ENCODE results near the gene FGF8.

The FGF8 gene

GRCh38 chr10:101782811-101783735 is 7.2 kb upstream of the FGF8 start, which contains the start of gene NPM3:
TSS of gene NPM3 (minus strand) at chr10:101783446. CDS start at chr10:101783390, 56 bp downstream.
- peak; percentile 67 to 88 (median 84) for DNase-seq
- peak within 1 kb of the TSS; percentile 46 to 76 for H3K27ac ChIP-seq (ENCODE audit: insufficient read depth in 1 of 2, low read depth in 1 of 2, low read length in 2 of 2, poor library complexity in 1 of 2, severe bottlenecking in 2 of 2)
- peaks cover 3 to 38% (median 28%) of the 10 kb centered on the region in 4 experiments for H3K36me3 ChIP-seq (ENCODE audit: control insufficient read depth in 4 of 4, insufficient read depth in 4 of 4, low read length in 3 of 4)
- no peaks in the 10 kb centered on the region for H3K9me3 ChIP-seq (ENCODE audit: control extremely low read depth in 1 of 5, control insufficient read depth in 4 of 5, insufficient read depth in 2 of 5, low read depth in 1 of 5, low read length in 4 of 5)
- POLR2A ChIA-PET, result interaction anchor here (0.5 to 0.9 kb wide), 2 partner anchors 15 to 111 kb away, joined by 3 to 5 read pairs; no protein-coding TSS in a partner anchor
- H3K4me1 ChIP-seq (ENCODE audit: control extremely low read depth in 1 of 4, control insufficient read depth in 4 of 4, insufficient read depth in 4 of 4, low read length in 3 of 4), result peaks cover 0 to 42% (median 41%) of the 10 kb centered on the region in 4 experiments
- CTCF ChIA-PET, result interaction anchor here (1.0 to 5.9 kb wide), 7 partner anchors 10 to 481 kb away, joined by 3 to 88 read pairs (median 5); partner anchors contain the start of gene OGA
- peaks cover 0 to 18% (median 12%) of the 10 kb centered on the region in 5 experiments for H3K27me3 ChIP-seq (replicated peaks in 2 of 5; ENCODE audit: control insufficient read depth in 4 of 5, insufficient read depth in 5 of 5, low read length in 4 of 5)
- WGBS (ENCODE audit: insufficient coverage), result under 1% methylated on average over 42 of the region's 57 CpGs
- peak within 1 kb of the TSS; percentile 66 to 93 (median 86) for H3K4me3 ChIP-seq (ENCODE audit: control insufficient read depth in 1 of 7, extremely low read depth in 1 of 7, insufficient read depth in 4 of 7, low read depth in 2 of 7, low read length in 6 of 7)

GRCh38 chr10:101781984-101782810 is 6.3 kb upstream of the FGF8 start:
- Histone ChIP-seq H3K9me3 (ENCODE audit: control extremely low read depth in 1 of 5, control insufficient read depth in 4 of 5, insufficient read depth in 2 of 5, low read depth in 1 of 5, low read length in 4 of 5) (no peaks in the 10 kb centered on the region), H3K4me1 (ENCODE audit: control extremely low read depth in 1 of 4, control insufficient read depth in 4 of 4, insufficient read depth in 4 of 4, low read length in 3 of 4) (peaks cover 0 to 42% (median 41%) of the 10 kb centered on the region in 4 experiments), H3K27ac (ENCODE audit: insufficient read depth in 1 of 2, low read depth in 1 of 2, low read length in 2 of 2, poor library complexity in 1 of 2, severe bottlenecking in 2 of 2) (peak overlapping the region in 1 of 2 experiments; percentile 76), H3K4me3 (ENCODE audit: control insufficient read depth in 1 of 7, extremely low read depth in 1 of 7, insufficient read depth in 4 of 7, low read depth in 2 of 7, low read length in 6 of 7) (peak overlapping the region; percentile 66 to 93 (median 86)), H3K36me3 (ENCODE audit: control insufficient read depth in 4 of 4, insufficient read depth in 4 of 4, low read length in 3 of 4) (peaks cover 1 to 37% (median 22%) of the 10 kb centered on the region in 4 experiments), H3K27me3 (replicated peaks in 2 of 5; ENCODE audit: control insufficient read depth in 4 of 5, insufficient read depth in 5 of 5, low read length in 4 of 5) (peaks cover 0 to 27% (median 19%) of the 10 kb centered on the region in 5 experiments)
- DNase-seq, result no peak
- POLR2A ChIA-PET, result no interaction called here
- 74% methylated on average over 9 of the region's 17 CpGs for WGBS (ENCODE audit: insufficient coverage)
- CTCF ChIA-PET, result interaction anchor here (1.2 to 5.9 kb wide), 11 partner anchors 9 to 568 kb away, joined by 3 to 88 read pairs (median 9); partner anchors contain the start of gene OGA

GRCh38 chr10:101781655-101781983 is 5.7 kb upstream of the FGF8 start:
- no peak for DNase-seq
- Histone ChIP-seq H3K9me3 (ENCODE audit: control extremely low read depth in 1 of 5, control insufficient read depth in 4 of 5, insufficient read depth in 2 of 5, low read depth in 1 of 5, low read length in 4 of 5) (no peaks in the 10 kb centered on the region), H3K4me1 (ENCODE audit: control extremely low read depth in 1 of 4, control insufficient read depth in 4 of 4, insufficient read depth in 4 of 4, low read length in 3 of 4) (peaks cover 0 to 42% (median 41%) of the 10 kb centered on the region in 4 experiments), H3K27ac (ENCODE audit: insufficient read depth in 1 of 2, low read depth in 1 of 2, low read length in 2 of 2, poor library complexity in 1 of 2, severe bottlenecking in 2 of 2) (no peak overlapping the region), H3K4me3 (ENCODE audit: control insufficient read depth in 1 of 7, extremely low read depth in 1 of 7, insufficient read depth in 4 of 7, low read depth in 2 of 7, low read length in 6 of 7) (peak overlapping the region in 1 of 7 experiments; percentile 93), H3K36me3 (ENCODE audit: control insufficient read depth in 4 of 4, insufficient read depth in 4 of 4, low read length in 3 of 4) (peaks cover 0 to 32% (median 18%) of the 10 kb centered on the region in 4 experiments), H3K27me3 (replicated peaks in 2 of 5; ENCODE audit: control insufficient read depth in 4 of 5, insufficient read depth in 5 of 5, low read length in 4 of 5) (peaks cover 0 to 32% (median 21%) of the 10 kb centered on the region in 5 experiments)
- WGBS (ENCODE audit: insufficient coverage), result 93% methylated on average over 7 of the region's 7 CpGs
- ChIA-PET POLR2A (no interaction called here), CTCF (interaction anchor here (0.6 to 5.9 kb wide), 26 partner anchors 10 to 567 kb away, joined by 3 to 88 read pairs (median 4); partner anchors contain the start of gene OGA)

GRCh38 chr10:101780818-101781654 is 5.1 kb upstream of the FGF8 start:
- ChIA-PET CTCF (interaction anchor here (0.6 to 5.9 kb wide), 29 partner anchors 9 to 567 kb away, joined by 3 to 88 read pairs (median 4); partner anchors contain the start of gene OGA), POLR2A (no interaction called here)
- H3K27me3 ChIP-seq (replicated peaks in 2 of 5; ENCODE audit: control insufficient read depth in 4 of 5, insufficient read depth in 5 of 5, low read length in 4 of 5), result peaks cover 0 to 36% (median 21%) of the 10 kb centered on the region in 5 experiments
- peaks cover 0 to 27% (median 16%) of the 10 kb centered on the region in 4 experiments for H3K36me3 ChIP-seq (ENCODE audit: control insufficient read depth in 4 of 4, insufficient read depth in 4 of 4, low read length in 3 of 4)
- peaks cover 0 to 44% (median 43%) of the 10 kb centered on the region in 4 experiments for H3K4me1 ChIP-seq (ENCODE audit: control extremely low read depth in 1 of 4, control insufficient read depth in 4 of 4, insufficient read depth in 4 of 4, low read length in 3 of 4)
- H3K27ac ChIP-seq (ENCODE audit: insufficient read depth in 1 of 2, low read depth in 1 of 2, low read length in 2 of 2, poor library complexity in 1 of 2, severe bottlenecking in 2 of 2), result no peak overlapping the region
- H3K4me3 ChIP-seq (ENCODE audit: control insufficient read depth in 1 of 7, extremely low read depth in 1 of 7, insufficient read depth in 4 of 7, low read depth in 2 of 7, low read length in 6 of 7), result no peak overlapping the region
- WGBS (ENCODE audit: insufficient coverage), result 64% methylated on average over 11 of the region's 14 CpGs
- DNase-seq, result peak; percentile 66 to 78 (median 72)
- no peaks in the 10 kb centered on the region for H3K9me3 ChIP-seq (ENCODE audit: control extremely low read depth in 1 of 5, control insufficient read depth in 4 of 5, insufficient read depth in 2 of 5, low read depth in 1 of 5, low read length in 4 of 5)

GRCh38 chr10:101780187-101780817 is 4.4 kb upstream of the FGF8 start:
- no peaks in the 10 kb centered on the region for H3K9me3 ChIP-seq (ENCODE audit: control extremely low read depth in 1 of 5, control insufficient read depth in 4 of 5, insufficient read depth in 2 of 5, low read depth in 1 of 5, low read length in 4 of 5)
- H3K4me3 ChIP-seq (ENCODE audit: control insufficient read depth in 1 of 7, extremely low read depth in 1 of 7, insufficient read depth in 4 of 7, low read depth in 2 of 7, low read length in 6 of 7), result peak overlapping the region in 4 of 7 experiments; percentile 38 to 72 (median 52)
- H3K4me1 ChIP-seq (ENCODE audit: control extremely low read depth in 1 of 4, control insufficient read depth in 4 of 4, insufficient read depth in 4 of 4, low read length in 3 of 4), result peaks cover 0 to 48% (median 45%) of the 10 kb centered on the region in 4 experiments
- DNase-seq, result no peak
- WGBS (ENCODE audit: insufficient coverage), result 38% methylated on average over 17 of the region's 17 CpGs
- ChIA-PET CTCF (interaction anchor here (1.0 to 5.9 kb wide), 12 partner anchors 17 to 566 kb away, joined by 3 to 88 read pairs (median 7); partner anchors contain the start of gene OGA), POLR2A (no interaction called here)
- H3K27ac ChIP-seq (ENCODE audit: insufficient read depth in 1 of 2, low read depth in 1 of 2, low read length in 2 of 2, poor library complexity in 1 of 2, severe bottlenecking in 2 of 2), result no peak overlapping the region
- H3K36me3 ChIP-seq (ENCODE audit: control insufficient read depth in 4 of 4, insufficient read depth in 4 of 4, low read length in 3 of 4), result peaks cover 0 to 19% (median 10%) of the 10 kb centered on the region in 4 experiments
- peaks cover 0 to 42% (median 22%) of the 10 kb centered on the region in 5 experiments for H3K27me3 ChIP-seq (replicated peaks in 2 of 5; ENCODE audit: control insufficient read depth in 4 of 5, insufficient read depth in 5 of 5, low read length in 4 of 5)

Measured in common myeloid progenitor, CD34-positive (primary cell).